HG03280 (cell line): ENCODE data around the gene SERTAD1.
"Not testable (repeated sequence)": the region's sequence is repeated elsewhere in the genome, so short reads cannot be mapped to it uniquely, and the experiment has no call there.

Experiments
- ATAC-seq: cut with Tn5 transposase; IDR thresholded peaks from one replicate; pipeline ENCODE4 v1.9.1; 2021; ENCODE audit warnings: mild to moderate bottlenecking, moderate library complexity; ENCODE audit not compliant: unreplicated experiment

Gene SERTAD1

DNA sequence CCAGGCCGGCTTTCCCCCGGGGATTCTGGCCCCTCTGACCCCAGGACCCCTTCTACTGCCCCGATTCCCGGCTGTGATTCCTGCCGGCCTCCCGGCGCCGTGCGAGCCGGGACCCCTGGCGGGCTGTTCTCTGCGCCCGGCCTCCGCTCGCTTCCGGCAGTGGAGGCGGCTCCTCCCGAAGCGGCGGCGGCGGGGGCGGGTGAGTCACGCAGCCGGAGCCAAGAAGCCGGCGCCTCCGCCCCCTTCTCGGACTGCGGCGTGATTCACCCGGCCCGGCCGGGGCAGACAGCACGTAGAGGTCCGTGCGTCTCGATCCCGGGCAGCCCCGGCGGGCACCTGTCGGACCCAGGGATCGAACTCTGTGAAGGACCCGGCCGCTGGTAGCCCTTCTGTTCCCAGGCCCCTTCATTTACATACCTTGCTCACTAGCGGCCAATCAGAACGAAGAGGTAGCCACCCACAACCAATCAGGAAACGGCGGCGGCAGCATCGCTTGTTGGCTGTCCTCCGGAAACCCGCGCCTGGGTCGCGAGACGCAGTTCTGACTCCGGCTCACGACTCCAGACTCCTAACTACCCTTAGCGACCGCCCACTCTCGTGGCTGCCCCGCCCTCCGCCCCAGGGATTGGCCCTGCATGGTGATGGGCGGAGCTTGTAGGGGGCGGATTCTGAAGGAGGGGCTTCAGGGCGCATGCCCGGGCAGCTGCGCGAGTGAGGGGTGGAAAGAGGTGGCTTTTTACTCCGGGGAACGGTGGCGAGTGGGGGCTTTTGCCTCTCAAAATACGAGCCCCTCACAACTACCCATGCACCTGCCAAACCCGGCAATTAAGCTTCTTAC, at the start of gene SERTAD1:
Gene SERTAD1 (minus strand): TSS at position 543 of the 838 bp plus-strand sequence. CDS start 2,446 bp downstream, outside the sequence.
- ATAC-seq = peak; percentile 88

- ATAC-seq = no peak
Observed at GRCh38 chr19:40474737-40475136, 48.9 kb upstream of the SERTAD1 start.

- ATAC-seq = no peak
Observed at GRCh38 chr19:40472516-40472915, 46.7 kb upstream of the SERTAD1 start.

- no peak for ATAC-seq
Observed at GRCh38 chr19:40471111-40471510, 45.3 kb upstream of the SERTAD1 start.

DNA sequence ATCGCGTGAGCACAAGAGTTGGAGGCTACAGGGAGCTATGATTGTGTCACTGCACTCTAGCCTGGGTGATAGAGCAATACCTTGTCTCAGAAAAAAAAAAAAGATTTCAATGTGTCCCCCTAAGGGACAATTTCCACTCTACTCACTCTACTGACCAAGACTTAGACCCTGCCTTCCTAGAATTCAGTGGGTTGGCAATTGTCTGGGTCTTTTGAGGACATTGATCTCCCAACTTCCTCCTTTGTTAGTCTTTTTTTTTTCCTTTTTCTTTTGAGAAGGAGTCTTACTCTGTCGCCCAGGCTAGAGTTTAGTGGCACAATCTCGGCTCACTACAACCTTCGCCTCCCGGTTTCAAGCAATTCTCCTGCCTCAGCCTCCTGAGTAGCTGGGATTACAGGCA, 43.2 kb upstream of the SERTAD1 start:
- no peak for ATAC-seq

- ATAC-seq = no peak
Observed at GRCh38 chr19:40466985-40467734, 41.4 kb upstream of the SERTAD1 start, which contains the start of gene SPTBN4. Gene SPTBN4 (plus strand): TSS chr19:40467001. CDS start chr19:40472622, 5,621 bp downstream.

GRCh38 chr19:40466219-40466984, 40.6 kb upstream of the SERTAD1 start:
- ATAC-seq = no peak

DNA sequence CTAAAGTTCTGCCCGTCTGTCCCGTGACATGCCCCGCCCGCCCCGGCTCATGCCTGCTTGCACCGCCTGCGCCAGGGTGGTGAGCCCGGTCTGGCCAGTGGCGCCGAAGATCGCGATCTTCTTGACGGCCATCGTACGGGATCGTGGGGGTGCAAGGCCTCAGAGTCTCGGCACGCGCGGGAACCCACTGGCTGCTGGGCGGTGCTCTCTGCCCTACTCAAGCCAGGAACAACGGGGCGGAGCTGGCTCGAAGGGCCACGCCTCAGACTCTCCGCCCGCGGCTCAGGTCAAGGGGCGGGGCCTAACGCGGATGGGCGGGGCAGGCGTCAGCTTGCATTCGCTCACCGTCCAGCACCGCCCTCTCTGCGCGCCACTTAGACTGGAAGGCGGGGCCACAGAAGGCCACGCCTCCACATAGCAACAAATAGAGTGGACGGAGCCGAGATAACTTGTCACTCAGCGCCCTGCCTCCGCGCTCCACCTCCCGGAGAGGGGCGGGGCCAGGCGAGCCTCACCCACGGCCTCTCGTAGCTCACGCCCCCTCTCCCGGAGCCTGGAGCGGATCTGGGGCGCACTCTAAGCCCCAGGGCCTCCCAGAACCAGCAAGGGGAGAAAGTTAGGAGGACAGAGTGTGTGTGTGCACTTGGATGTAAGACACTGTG, 39.9 kb upstream of the SERTAD1 start, which contains the start of gene BLVRB:
Gene BLVRB (minus strand): TSS at position 189 of the 662 bp plus-strand sequence. CDS start 57 bp downstream, at position 132.
- ATAC-seq = peak; percentile 91

GRCh38 chr19:40465025-40465556, 39.3 kb upstream of the SERTAD1 start:
- ATAC-seq = no peak

DNA sequence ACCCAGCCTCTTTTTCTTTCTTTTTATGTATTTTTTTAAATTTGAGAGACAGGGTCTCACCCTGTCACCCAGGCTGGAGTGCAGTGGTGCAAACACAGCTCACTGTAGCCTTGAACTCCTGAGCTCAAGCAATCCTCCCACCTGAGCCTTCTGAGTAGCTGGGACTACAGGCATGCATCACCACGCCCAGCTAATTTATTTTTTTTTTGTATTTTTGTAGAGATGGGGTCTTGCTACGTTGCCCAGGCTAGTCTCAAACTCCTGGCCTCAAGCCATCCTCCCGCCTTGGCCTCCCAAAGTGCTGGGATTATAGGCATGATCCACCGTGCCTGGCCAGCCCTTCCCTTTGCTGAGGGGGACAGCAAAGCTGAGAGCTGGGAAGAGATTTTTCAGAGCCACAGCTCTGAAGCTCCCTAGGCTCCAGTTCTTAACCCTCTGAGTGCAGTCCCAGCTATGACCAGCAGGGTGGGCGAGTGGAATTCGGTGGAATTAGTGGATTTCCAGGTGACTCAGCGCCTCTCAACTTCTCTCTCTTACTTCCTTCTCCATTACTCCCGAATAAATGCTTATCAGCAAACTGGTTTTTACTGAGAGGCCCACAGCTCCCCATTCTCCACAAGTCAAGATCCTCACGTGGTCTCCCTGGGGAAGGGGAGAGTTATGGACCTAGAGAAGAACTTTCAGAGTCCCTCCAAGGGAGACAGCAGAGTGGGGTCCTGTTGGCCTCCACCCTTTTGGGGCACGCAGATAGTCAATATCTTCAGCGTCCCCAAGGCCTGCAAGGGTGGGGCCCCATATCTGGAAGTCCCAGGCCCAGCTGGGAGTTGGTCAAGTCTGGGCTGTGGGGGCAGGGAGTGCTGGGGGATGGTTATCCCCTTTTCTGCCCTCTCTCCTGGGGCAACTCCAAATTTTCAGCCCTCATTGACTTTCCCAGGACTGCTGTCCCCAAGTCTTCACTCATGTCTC, 38.5 kb upstream of the SERTAD1 start:
- ATAC-seq = no peak

DNA sequence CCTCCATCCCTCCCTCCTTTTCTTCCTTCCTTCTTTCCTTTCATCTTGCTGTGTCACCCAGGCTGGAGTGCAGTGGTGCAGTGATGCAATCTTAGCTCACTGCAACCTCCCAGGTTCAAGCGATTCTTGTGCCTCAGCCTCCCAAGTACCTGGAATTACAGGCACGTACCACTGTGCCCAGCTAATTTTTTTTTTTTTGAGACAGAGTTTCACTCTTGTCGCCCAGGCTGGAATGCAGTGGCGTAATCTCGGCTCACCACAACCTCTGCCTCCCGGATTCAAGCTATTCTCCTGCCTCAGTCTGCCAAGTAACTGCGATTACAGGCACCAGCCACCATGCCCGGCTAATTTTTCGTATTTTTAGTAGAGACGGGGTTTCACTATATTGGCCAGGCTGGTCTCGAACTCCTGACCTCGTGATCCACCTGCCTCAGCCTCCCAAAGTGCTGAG, 37.8 kb upstream of the SERTAD1 start:
- not testable (repeated sequence) for ATAC-seq

GRCh38 chr19:40461669-40462221, 36.0 kb upstream of the SERTAD1 start:
- no peak for ATAC-seq

- no peak for ATAC-seq
Observed at GRCh38 chr19:40460185-40460584, 34.4 kb upstream of the SERTAD1 start.

GRCh38 chr19:40458597-40458974, 32.8 kb upstream of the SERTAD1 start:
- ATAC-seq = no peak

DNA sequence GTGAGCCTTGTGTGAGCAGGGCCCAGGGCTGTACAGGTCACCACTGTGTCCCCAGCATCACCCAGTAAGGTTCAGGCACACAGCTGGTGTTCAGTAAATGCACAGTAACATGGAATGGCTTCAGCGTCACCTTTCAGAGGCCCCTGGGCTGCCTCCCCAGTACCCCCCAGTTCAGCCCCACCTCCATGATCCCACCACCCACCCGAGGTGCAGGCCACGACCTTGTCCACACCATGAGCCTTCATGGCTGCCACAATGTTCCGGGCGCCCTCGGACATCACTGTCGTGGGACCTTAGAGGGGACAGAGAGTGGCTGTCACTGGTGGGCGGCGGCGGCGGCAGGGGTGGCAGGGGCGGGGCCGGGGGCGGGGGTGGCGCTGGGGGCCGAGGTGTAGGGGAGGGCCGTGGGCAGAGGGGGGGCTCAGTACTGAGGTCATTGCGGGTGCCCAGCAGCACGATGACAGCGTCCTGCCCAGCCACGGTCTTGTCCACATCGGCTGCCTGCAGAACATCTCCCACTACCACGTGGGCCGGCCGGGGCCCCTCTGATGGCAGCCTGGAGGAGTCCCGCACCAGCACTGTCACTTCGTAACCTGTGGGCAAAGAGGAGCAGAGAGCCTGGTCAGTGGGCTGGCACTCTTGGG, 32.3 kb upstream of the SERTAD1 start:
- no peak for ATAC-seq

DNA sequence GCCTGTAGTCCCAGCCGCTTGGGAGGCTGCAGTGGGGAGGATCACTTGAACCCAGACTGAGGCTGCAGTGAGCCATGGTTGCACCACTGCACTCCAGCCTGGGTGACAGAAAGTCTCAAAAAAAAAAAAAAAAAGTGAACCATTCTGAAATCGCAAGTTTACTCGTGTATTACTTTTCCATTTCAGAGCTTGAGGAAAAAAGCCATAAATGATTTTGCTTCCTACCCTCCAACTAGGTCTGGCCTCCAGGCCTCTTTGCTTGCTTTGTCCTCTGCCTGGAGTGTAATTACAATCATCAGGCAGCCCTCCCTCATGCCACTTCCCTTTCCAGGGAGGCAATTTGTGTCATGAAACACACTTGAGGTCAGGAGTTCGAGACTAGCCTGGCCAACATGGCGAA, 31.3 kb upstream of the SERTAD1 start:
- no peak for ATAC-seq

DNA sequence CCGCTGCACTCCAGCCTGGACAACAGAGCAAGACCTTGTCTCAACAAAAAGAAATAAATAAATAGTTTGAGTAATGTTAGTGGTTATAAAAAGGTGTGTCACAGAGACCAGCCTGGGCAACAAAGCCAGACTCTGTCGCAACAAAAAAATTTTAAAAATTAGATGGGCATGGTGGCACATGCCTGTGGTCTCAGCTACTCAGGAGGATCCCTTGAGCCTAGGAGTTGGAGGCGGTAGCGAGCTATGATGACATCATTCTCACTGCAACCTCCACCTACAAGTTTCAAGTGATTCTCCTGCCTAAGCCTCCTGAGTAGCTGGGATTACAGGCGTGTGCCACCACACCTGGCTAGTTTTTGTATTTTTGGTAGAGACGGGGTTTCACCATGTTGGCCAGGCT, 28.2 kb upstream of the SERTAD1 start:
- not testable (repeated sequence) for ATAC-seq

DNA sequence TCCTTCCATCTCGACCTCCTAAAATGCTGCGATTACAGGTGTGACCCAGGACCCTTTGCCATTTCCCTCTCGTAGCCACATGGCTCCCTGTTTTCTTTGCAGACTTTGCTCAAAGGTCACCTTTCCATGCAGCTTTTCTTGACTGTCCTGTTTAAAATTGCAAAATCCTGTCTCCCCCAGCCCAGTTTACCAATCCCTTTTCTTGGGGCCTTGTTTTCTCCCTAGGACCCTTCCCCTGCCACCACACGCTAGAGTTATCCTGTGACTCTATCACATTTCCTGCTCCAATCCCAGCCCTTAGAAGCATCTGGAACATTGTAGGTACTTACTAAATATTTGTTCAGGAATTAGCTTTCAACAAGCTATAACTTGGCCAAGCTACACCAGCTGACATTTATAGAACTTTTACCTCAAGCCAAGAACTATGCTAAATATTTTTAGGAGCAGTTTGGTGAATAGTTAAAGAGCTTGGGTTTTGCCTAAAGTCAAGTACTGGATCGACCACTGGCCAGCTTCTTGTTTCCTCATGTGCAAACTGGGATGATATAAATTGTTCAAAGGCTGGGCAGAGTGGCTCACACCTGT, 27.5 kb upstream of the SERTAD1 start:
- no peak for ATAC-seq
